Common myeloid progenitor, CD34-positive (primary cell): Measurements from ENCODE around the gene ATP6V0D1.

Experiments used
- CTCF ChIA-PET: fragments of 350-600 bp; sonication (Branson Sonifier 250); formaldehyde crosslinking; loops from one replicate; lab custom pipeline; 2021; ENCODE audit warnings: antibody characterized with exemption; lab: Charles Lee
- POLR2A ChIA-PET: fragments of 350-600 bp; sonication (Branson Sonifier 250); formaldehyde crosslinking; loops from one replicate; lab custom pipeline; 2021; ENCODE audit warnings: antibody characterized with exemption; lab: Charles Lee
- DNase-seq, 3 donors: peaks; one replicate each; pipeline versions ENCODE4 v3.0.0 to v3.0.0-alpha.2; 2013
- H3K27ac ChIP-seq, 2 experiments: 1 replicate in 1 of 2; 2 replicates in 1 of 2; pipeline ENCODE4 v1.7.0; 2013; ENCODE audit warnings: inconsistent platforms in 2 of 2, low read length in 2 of 2, mild to moderate bottlenecking in 2 of 2, low read depth in 1 of 2, moderate library complexity in 1 of 2; ENCODE audit not compliant: severe bottlenecking in 2 of 2, insufficient read depth in 1 of 2, poor library complexity in 1 of 2
- H3K27me3 ChIP-seq, 5 experiments: replicated peaks in 2 of 5; 1 replicate in 3 of 5; 2 replicates in 2 of 5; pipeline versions ENCODE4 v1.6.1 to v1.7.0; 2013; ENCODE audit warnings: low read length in 4 of 5, mild to moderate bottlenecking in 2 of 5, moderate library complexity in 2 of 5, inconsistent platforms in 1 of 5; ENCODE audit not compliant: insufficient read depth in 5 of 5, control insufficient read depth in 4 of 5
- H3K36me3 ChIP-seq, 4 experiments: 1 replicate in 2 of 4; 2 replicates in 2 of 4; pipeline versions ENCODE4 v1.6.1 to v1.7.0; 2013; ENCODE audit warnings: low read length in 3 of 4, control low read depth in 1 of 4, mild to moderate bottlenecking in 1 of 4; ENCODE audit not compliant: control insufficient read depth in 4 of 4, insufficient read depth in 4 of 4
- H3K4me1 ChIP-seq, 4 experiments: 1 replicate in 3 of 4; 2 replicates in 1 of 4; pipeline versions ENCODE4 v1.6.1 to v1.7.1; 2013; ENCODE audit warnings: low read length in 3 of 4, mild to moderate bottlenecking in 3 of 4, control low read depth in 1 of 4, inconsistent platforms in 1 of 4, moderate library complexity in 1 of 4; ENCODE audit not compliant: control insufficient read depth in 4 of 4, insufficient read depth in 4 of 4; ENCODE audit errors: control extremely low read depth in 1 of 4
- H3K4me3 ChIP-seq, 7 experiments: 1 replicate in 4 of 7; 2 replicates in 3 of 7; pipeline versions ENCODE4 v1.5.1 to v1.7.0; 2013; ENCODE audit warnings: mild to moderate bottlenecking in 7 of 7, low read length in 6 of 7, moderate library complexity in 6 of 7, inconsistent platforms in 2 of 7, low read depth in 2 of 7, control low read depth in 1 of 7; ENCODE audit not compliant: insufficient read depth in 4 of 7, control insufficient read depth in 1 of 7; ENCODE audit errors: extremely low read depth in 1 of 7
- H3K9me3 ChIP-seq, 5 experiments: 1 replicate in 4 of 5; 2 replicates in 1 of 5; pipeline versions ENCODE4 v1.6.1 to v1.7.1; 2013; ENCODE audit warnings: low read length in 4 of 5, mild to moderate bottlenecking in 2 of 5, inconsistent platforms in 1 of 5, low read depth in 1 of 5, moderate library complexity in 1 of 5; ENCODE audit not compliant: control insufficient read depth in 4 of 5, insufficient read depth in 2 of 5; ENCODE audit errors: control extremely low read depth in 1 of 5
- WGBS: methylation state at CpG from one replicate; pipeline ENCODE4 v1.1.5; 2013; ENCODE audit not compliant: insufficient coverage; 5-methylcytosine and 5-hydroxymethylcytosine counted together

ATP6V0D1 gene

DNA sequence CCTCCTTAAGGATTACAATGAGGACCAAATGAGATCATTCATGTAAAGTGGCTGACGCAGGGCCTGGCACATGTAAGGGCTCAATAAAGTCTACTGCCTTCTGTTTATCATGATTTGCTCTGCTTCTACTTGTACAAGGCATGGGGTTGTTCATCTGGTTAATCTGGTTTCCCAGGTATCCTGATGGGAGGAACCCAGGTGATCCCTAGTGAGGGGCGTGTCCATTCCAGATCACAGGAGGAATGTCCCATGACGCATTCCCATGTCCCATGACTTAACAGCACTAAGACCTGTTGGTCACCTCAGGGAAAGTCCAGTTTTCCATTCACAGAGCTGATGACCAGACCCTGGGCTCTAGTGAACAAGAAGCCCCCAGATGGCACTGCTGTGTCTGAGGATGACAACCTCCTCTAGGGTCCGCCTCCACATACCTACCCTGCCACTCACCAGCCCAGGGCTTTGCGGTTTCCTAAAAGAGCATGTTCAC lies 76.2 kb downstream of the ATP6V0D1 start:
- POLR2A ChIA-PET, result no interaction called here
- Histone ChIP-seq H3K9me3 (no peaks in the 10 kb centered on the region), H3K36me3 (no peaks in the 10 kb centered on the region), H3K4me3 (no peak overlapping the region), H3K27ac (no peak overlapping the region), H3K27me3 (peaks cover 0 to 2% (median 0%) of the 10 kb centered on the region in 5 experiments), H3K4me1 (peaks cover 0 to 8% (median 5%) of the 10 kb centered on the region in 4 experiments)
- DNase-seq, result no peak
- CTCF ChIA-PET, result interaction anchor here (0.9 to 1.2 kb wide), 3 partner anchors 20 to 144 kb away, joined by 3 to 4 read pairs (median 4); no protein-coding TSS in a partner anchor
- WGBS, result 100% methylated on average over 5 of the region's 5 CpGs

- POLR2A ChIA-PET, result no interaction called here
- Histone ChIP-seq H3K27ac (no peak overlapping the region), H3K27me3 (peaks cover 0 to 2% (median 0%) of the 10 kb centered on the region in 5 experiments), H3K4me3 (no peak overlapping the region), H3K36me3 (no peaks in the 10 kb centered on the region), H3K4me1 (peaks cover 0 to 12% (median 8%) of the 10 kb centered on the region in 4 experiments), H3K9me3 (no peaks in the 10 kb centered on the region)
- CTCF ChIA-PET, result no interaction called here
- 68% methylated on average over 12 of the region's 12 CpGs for WGBS
- DNase-seq, result no peak
Measured at GRCh38 chr16:67403976-67404555, 76.9 kb downstream of the ATP6V0D1 start.

- H3K4me1 ChIP-seq, result peaks cover 0 to 12% (median 9%) of the 10 kb centered on the region in 4 experiments
- ChIA-PET POLR2A (no interaction called here), CTCF (interaction anchor here (1.1 to 4.1 kb wide), 13 partner anchors 9 to 140 kb away, joined by 3 to 25 read pairs (median 6); no protein-coding TSS in a partner anchor)
- H3K27me3 ChIP-seq, result peaks cover 0 to 6% (median 2%) of the 10 kb centered on the region in 5 experiments
- H3K36me3 ChIP-seq, result no peaks in the 10 kb centered on the region
- 96% methylated on average over 9 of the region's 14 CpGs for WGBS
- no peak overlapping the region for H3K27ac ChIP-seq
- no peak overlapping the region for H3K4me3 ChIP-seq
- no peak for DNase-seq
- H3K9me3 ChIP-seq, result no peaks in the 10 kb centered on the region
Measured at GRCh38 chr16:67400901-67401300, 80.1 kb downstream of the ATP6V0D1 start.

DNA sequence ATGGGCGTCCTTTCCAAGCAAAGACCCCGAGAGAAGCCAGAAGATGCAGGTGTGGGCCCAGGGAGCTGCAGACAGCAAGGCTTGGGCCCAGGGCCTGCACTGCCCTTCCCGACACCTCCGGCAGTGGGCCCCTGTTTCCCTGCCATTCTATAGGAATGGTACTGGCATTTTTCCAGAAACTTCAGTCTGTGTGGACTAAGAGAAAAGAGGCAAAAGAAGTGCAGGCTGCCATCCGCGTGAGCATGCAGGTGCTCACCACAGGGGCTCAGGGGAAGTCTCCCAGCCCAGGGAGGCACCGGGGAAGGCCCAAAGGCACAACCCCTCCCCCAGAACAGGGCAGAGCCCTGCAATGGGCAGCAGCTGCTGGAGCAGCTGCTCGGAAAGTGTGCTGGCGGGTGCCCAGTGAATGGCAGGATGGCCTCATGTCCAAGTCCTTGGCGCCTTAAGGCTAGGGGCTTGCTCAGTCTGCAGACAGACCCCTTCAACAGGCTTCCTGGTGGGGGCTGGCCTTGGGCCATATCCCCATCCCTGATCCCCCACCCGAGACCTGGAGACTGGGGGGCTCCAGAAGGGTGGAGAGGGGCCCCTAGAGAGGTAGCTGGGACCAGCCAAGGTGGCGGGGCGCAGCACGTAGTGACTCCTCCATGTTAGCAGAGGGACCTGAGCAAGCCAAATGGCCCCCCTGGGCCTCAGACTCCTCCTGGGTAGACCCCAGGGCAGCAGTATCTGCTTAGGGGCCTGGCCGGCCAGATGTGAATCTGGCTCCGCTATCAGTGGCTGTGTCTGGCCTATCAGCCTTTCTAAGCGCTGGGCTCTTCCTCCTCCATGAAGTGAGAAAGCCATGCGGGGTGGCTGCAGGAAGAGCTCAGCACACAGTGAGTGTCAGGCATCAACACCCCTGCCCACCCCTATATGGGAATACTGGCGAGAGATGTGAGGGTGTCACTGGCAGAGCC lies 80.9 kb downstream of the ATP6V0D1 start:
- ChIA-PET CTCF (interaction anchor here (0.6 to 4.1 kb wide), 34 partner anchors 8 to 510 kb away, joined by 3 to 25 read pairs (median 6); partner anchors contain the start of gene ZDHHC1), POLR2A (interaction anchor here (1.1 kb wide), 1 partner anchor 9 kb away, joined by 4 read pairs; no protein-coding TSS in a partner anchor)
- Histone ChIP-seq H3K36me3 (no peaks in the 10 kb centered on the region), H3K4me3 (no peak overlapping the region), H3K27ac (no peak overlapping the region), H3K4me1 (peaks cover 0 to 18% (median 13%) of the 10 kb centered on the region in 4 experiments), H3K9me3 (no peaks in the 10 kb centered on the region), H3K27me3 (peaks cover 0 to 15% (median 8%) of the 10 kb centered on the region in 5 experiments)
- 85% methylated on average over 19 of the region's 19 CpGs for WGBS
- no peak for DNase-seq

GRCh38 chr16:67399218-67399733 lies 81.7 kb downstream of the ATP6V0D1 start:
- H3K4me3 ChIP-seq, result no peak overlapping the region
- no peaks in the 10 kb centered on the region for H3K9me3 ChIP-seq
- no peaks in the 10 kb centered on the region for H3K36me3 ChIP-seq
- ChIA-PET CTCF (interaction anchor here (0.6 to 4.1 kb wide), 32 partner anchors 8 to 509 kb away, joined by 3 to 25 read pairs (median 5); partner anchors contain the start of gene ZDHHC1), POLR2A (interaction anchor here (1.1 kb wide), 1 partner anchor 9 kb away, joined by 4 read pairs; no protein-coding TSS in a partner anchor)
- no peak overlapping the region for H3K27ac ChIP-seq
- peaks cover 0 to 24% (median 19%) of the 10 kb centered on the region in 4 experiments for H3K4me1 ChIP-seq
- H3K27me3 ChIP-seq, result peaks cover 0 to 23% (median 11%) of the 10 kb centered on the region in 5 experiments
- peak; percentile 42 to 66 (median 62) for DNase-seq
- WGBS, result 36% methylated on average over 42 of the region's 42 CpGs

- Histone ChIP-seq H3K36me3 (no peaks in the 10 kb centered on the region), H3K27me3 (peaks cover 0 to 29% (median 16%) of the 10 kb centered on the region in 5 experiments), H3K27ac (no peak overlapping the region), H3K9me3 (no peaks in the 10 kb centered on the region), H3K4me1 (peaks cover 0 to 25% (median 19%) of the 10 kb centered on the region in 4 experiments), H3K4me3 (no peak overlapping the region)
- POLR2A ChIA-PET, result no interaction called here
- 96% methylated on average over 15 of the region's 19 CpGs for WGBS
- DNase-seq, result no peak
- CTCF ChIA-PET, result interaction anchor here (0.7 to 4.1 kb wide), 21 partner anchors 9 to 422 kb away, joined by 3 to 25 read pairs (median 6); partner anchors contain the start of gene ZDHHC1
Measured at GRCh38 chr16:67398546-67399217, 82.3 kb downstream of the ATP6V0D1 start.
